ENCODE results near the gene CEBPG. TPM values are rescaled to one million over a fixed set of nuclear protein-coding genes. Genes with fewer than 3 reads are reported as not detected.

Gene CEBPG
- total RNA-seq, 1 experiment from 2014 or later: 91.3 TPM

DNA sequence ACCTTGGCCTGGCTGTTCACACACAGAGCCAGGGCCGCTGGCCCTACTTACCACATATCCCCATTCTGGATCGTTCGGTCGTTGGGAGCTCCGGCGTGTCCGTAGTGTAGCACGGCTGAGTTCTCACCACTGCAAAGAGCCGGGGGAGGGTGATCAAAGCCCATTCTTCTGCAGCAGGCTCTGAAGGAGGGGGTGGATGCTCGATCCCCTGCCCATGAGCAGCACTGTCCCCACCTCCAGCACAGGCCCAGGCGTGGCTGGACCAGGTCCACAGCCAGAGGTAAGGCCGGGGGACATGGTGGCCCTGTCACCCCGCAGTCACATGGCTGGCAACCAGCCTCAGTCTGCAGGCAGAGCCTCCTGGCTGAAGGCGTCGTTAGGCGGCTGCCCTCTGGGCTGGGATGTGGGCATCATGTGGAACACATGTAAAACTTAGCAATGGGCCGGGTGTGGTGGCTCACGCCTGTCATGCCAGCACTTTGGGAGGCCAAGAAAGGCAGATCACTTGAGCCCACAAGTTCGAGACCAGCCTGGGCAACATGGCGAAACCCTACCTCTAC, 38.2 kb downstream of the CEBPG start:
- Mint-ChIP-seq H3K9me3 (ENCODE audit: unreplicated experiment) (no peaks in the 10 kb centered on the region), H3K27me3 (ENCODE audit: insufficient read depth, unreplicated experiment) (no peaks in the 10 kb centered on the region), H3K36me3 (ENCODE audit: insufficient read depth, unreplicated experiment) (no peaks in the 10 kb centered on the region), H3K27ac (ENCODE audit: low read depth, unreplicated experiment) (no peak overlapping the region), H3K4me1 (ENCODE audit: insufficient read depth, unreplicated experiment) (no peaks in the 10 kb centered on the region), H3K4me3 (ENCODE audit: unreplicated experiment) (no peak overlapping the region)
- TF ChIP-seq, protein P1, sequence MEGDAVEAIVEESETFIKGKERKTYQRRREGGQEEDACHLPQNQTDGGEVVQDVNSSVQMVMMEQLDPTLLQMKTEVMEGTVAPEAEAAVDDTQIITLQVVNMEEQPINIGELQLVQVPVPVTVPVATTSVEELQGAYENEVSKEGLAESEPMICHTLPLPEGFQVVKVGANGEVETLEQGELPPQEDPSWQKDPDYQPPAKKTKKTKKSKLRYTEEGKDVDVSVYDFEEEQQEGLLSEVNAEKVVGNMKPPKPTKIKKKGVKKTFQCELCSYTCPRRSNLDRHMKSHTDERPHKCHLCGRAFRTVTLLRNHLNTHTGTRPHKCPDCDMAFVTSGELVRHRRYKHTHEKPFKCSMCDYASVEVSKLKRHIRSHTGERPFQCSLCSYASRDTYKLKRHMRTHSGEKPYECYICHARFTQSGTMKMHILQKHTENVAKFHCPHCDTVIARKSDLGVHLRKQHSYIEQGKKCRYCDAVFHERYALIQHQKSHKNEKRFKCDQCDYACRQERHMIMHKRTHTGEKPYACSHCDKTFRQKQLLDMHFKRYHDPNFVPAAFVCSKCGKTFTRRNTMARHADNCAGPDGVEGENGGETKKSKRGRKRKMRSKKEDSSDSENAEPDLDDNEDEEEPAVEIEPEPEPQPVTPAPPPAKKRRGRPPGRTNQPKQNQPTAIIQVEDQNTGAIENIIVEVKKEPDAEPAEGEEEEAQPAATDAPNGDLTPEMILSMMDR (IDR thresholded peaks at IDR 0.05; ENCODE audit: unreplicated experiment): no peak
- intact Hi-C loops (cut with micrococcal nuclease): no loop called here
- POLR2A ChIA-PET: no interaction called here
- CTCF ChIA-PET: interaction anchor here (0.6 to 28.9 kb wide), 2 partner anchors 173 to 260 kb away, joined by 3 to 530 read pairs; no protein-coding TSS in a partner anchor
- no TSS peak for BruUV-seq (replicated peaks)
- DNase-seq (ENCODE audit: unreplicated experiment): no peak

DNA sequence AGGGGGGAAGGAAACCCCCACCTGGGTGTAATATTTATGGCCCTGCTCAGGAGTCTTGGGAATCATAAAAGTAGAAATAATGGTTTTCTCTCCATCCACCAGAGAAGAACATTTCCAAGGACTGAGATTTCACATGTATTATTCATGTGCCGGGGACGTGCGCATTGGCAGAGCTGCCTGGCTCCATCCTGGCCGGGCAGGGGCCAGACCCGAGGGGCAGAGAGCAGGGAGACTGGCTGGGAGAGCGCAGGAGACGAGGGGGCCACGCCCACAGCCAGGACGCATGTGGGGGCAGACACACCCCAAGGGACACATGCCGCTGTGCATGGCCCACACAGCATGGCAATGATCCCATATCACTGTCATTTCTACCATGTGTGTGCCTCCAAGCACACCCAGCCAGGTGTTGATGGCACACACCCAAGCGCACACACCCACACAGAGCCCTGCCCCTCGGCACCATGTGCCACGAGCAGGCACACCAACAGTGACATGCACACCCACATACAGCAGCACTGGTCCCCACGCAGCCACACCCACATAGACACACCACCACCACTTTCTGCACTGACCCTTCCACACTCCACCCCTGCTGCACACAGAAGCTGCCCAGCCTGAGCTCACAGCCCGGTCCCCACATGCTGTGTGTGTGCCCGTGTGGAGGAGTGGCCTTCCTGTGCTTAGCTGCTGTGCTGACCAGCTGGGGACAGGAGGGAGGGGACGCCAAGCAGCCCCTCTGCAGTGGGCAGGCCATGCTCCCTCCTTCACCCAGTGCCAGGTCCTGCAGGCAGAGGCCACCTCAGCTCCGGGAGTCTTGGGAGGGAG, 39.3 kb downstream of the CEBPG start:
- CTCF ChIA-PET: interaction anchor here (0.6 to 28.9 kb wide), 8 partner anchors 10 to 367 kb away, joined by 3 to 530 read pairs (median 6); no protein-coding TSS in a partner anchor

DNA sequence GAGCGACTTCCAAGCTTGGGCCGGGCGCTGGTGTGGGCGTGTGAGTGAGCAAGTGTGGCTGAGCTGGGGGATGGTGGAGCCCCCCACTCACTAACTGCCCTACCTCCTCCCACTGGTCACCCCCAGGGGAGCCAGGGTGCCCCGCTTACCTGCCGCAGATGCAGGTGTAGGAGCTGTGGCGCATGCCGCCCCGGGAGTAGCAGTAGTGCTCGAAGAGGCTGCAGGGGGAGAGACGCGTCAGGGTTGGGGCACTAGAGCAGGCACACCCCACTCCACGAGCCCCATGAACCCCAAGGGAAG, 39.9 kb downstream of the CEBPG start:
- H3K4me1 Mint-ChIP-seq (ENCODE audit: insufficient read depth, unreplicated experiment): no peaks in the 10 kb centered on the region
- no TSS peak for BruUV-seq (replicated peaks)
- CTCF ChIA-PET: interaction anchor here (0.6 to 28.9 kb wide), 8 partner anchors 10 to 366 kb away, joined by 3 to 530 read pairs (median 6); no protein-coding TSS in a partner anchor

More for the DNA sequence above, 39.3 kb downstream of the CEBPG start:
- TF ChIP-seq, protein P1 (IDR thresholded peaks at IDR 0.05; ENCODE audit: unreplicated experiment): no peak
- no TSS peak for BruUV-seq (replicated peaks)
- Mint-ChIP-seq H3K27ac (ENCODE audit: low read depth, unreplicated experiment) (no peak overlapping the region), H3K27me3 (ENCODE audit: insufficient read depth, unreplicated experiment) (no peaks in the 10 kb centered on the region), H3K9me3 (ENCODE audit: unreplicated experiment) (no peaks in the 10 kb centered on the region), H3K36me3 (ENCODE audit: insufficient read depth, unreplicated experiment) (no peaks in the 10 kb centered on the region), H3K4me3 (ENCODE audit: unreplicated experiment) (peak overlapping the region; percentile 23), H3K4me1 (ENCODE audit: insufficient read depth, unreplicated experiment) (no peaks in the 10 kb centered on the region)
- DNase-seq (ENCODE audit: unreplicated experiment): no peak
- POLR2A ChIA-PET: no interaction called here
- intact Hi-C loops (cut with micrococcal nuclease): no loop called here

More for the DNA sequence above, 39.9 kb downstream of the CEBPG start:
- POLR2A ChIA-PET: no interaction called here
- TF ChIP-seq, protein P1 (IDR thresholded peaks at IDR 0.05; ENCODE audit: unreplicated experiment): no peak
- Mint-ChIP-seq H3K9me3 (ENCODE audit: unreplicated experiment) (no peaks in the 10 kb centered on the region), H3K36me3 (ENCODE audit: insufficient read depth, unreplicated experiment) (no peaks in the 10 kb centered on the region), H3K27ac (ENCODE audit: low read depth, unreplicated experiment) (no peak overlapping the region), H3K4me3 (ENCODE audit: unreplicated experiment) (no peak overlapping the region), H3K27me3 (ENCODE audit: insufficient read depth, unreplicated experiment) (no peaks in the 10 kb centered on the region)
- no peak for DNase-seq (ENCODE audit: unreplicated experiment)
- intact Hi-C loops (cut with micrococcal nuclease): no loop called here

Data from MCF 10A (cell line).